CD4-positive, alpha-beta T cell treated with Interleukin-4 for 1 hour (primary cell): Measurements from ENCODE around the gene AP4S1.
"Not testable (repeated sequence)": the region's sequence is repeated elsewhere in the genome, so short reads cannot be mapped to it uniquely, and the experiment has no call there.

Experiments used
- DNase-seq, 2 donors: peaks; one replicate each; pipeline ENCODE4 v3.0.0-alpha.2; 2020 to 2022

AP4S1 gene

DNA sequence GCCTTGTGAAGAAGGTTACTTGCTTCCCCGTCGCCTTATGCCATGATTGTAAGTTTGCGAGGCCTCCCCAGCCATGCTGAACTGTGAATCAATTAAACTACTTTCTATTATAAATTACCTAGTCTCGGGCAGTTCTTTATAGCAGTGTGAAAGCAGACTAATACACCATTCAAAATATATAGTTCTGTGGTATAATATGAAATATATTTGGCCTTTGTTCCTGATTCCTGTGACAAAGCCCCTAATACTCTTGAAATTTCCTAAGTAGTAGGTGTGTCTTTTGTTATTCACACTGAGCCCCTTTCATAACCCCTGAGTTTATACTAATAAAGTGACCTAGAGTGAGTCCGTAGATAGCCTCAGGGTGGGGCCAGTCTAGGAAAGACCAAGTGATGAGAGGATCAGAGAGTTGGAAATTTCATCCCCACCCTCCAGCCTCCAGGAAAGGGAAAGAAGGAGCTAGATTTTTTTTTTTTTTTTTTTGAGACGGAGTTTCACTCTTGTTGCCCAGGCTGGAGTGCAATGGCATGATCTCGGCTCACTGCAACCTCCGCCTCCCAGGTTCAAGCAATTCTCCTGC is 20.1 kb downstream of the AP4S1 start:
- DNase-seq: no peak

DNA sequence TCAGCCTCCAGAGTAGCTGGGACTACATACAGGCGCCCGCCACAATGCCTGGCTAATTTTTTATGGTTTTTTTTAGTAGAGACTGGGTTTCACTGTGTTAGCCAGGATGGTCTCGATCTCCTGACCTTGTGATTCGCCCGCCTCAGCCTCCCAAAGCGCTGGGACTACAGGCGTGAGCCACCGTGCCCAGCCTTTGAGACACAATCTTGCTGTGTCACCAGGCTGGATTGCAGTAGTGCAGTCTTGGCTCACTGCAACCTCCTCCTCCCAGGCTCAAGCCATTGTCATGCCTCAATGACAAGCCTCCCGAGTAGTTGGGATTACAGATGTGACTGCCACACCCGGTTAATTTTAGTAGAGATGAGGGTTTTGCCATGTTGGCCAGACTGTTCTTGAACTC is 22.1 kb downstream of the AP4S1 start:
- no peak for DNase-seq

DNA sequence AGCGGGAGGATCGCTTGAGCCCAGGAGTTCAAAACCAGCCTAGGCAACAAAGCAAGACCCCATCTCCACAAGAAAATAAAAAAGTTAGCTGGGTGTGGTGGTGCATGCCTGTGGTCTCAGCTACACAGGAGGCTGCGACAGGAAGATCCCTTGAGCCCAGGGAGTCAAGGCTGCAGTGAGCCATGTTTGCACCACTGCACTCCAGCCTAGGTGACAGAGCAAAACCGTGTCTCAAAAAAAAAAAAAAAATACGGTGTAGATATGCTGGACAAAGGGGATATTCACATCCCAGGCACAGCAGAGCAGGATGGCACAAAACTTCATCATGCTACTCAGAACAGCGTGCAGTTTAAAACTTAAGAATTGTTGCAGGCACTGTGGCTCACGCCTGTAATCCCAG is 25.6 kb downstream of the AP4S1 start:
- DNase-seq: no peak

DNA sequence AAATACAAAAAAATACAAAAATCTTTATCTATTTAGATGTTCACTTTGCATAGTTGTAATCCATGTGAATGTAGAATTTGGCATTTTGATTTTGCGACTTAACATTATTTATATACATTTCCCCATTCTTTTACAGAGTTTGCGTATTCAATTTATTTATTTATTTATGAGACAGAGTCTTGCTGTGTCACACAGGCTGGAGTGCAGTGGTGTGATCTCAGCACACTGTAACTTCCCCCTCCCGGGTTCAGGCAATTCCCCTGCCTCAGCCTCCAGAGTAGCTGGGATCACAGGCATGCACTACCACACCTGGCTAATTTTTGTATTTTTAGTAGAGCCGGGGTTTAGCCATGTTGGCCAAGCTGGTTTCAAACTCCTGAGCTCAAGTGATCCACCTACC is 26.1 kb downstream of the AP4S1 start:
- no peak for DNase-seq

DNA sequence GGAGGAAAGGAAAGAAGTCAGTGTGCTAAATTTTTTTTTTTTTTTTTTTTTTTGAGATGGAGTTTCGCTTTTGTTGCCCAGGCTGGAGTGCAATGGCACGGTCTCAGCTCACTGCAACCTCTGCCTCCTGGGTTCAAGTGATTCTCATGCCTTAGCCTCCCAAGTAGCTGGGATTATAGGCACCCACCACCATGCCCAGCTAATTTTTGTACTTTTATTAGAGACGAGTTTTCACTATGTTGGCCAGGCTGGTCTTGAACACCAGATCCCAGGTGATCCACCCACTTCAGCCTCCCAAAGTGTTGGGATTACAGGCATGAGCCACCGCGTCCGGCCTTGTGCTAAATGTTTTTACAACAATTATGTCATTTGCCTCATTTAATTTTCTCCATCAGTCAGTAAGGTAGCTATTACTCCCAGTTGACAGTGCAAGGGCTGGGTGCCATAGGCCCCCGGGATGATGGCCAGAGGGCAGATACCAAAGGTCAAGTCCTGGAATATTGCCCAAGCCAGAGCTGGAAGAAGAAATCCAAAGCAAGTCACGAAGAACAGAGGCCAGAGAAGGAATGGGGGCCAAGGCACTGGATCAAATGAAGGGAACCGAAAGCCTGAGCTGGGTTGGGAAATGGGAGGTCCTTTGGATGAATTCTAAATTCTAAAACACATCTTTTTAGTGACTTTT is 27.6 kb downstream of the AP4S1 start:
- not testable (repeated sequence) for DNase-seq

DNA sequence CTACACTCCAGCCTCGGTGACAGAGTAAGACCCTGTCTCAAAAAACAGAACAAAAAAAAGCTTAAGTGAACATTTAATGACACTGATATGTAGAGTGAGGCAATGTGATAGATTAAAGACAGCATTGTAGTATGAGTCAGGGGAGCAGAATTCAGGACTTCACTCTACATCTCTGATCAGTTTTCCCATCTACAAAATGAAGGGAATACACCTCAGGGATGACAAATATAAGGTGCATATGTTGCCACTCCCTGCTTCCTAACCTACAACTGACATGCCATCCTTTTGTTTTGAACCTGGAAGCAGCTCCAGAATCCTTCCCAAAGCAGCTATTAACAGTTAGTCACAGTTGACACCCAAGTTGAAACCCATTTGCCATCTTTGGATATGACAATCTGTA is 31.6 kb downstream of the AP4S1 start:
- no peak for DNase-seq

DNA sequence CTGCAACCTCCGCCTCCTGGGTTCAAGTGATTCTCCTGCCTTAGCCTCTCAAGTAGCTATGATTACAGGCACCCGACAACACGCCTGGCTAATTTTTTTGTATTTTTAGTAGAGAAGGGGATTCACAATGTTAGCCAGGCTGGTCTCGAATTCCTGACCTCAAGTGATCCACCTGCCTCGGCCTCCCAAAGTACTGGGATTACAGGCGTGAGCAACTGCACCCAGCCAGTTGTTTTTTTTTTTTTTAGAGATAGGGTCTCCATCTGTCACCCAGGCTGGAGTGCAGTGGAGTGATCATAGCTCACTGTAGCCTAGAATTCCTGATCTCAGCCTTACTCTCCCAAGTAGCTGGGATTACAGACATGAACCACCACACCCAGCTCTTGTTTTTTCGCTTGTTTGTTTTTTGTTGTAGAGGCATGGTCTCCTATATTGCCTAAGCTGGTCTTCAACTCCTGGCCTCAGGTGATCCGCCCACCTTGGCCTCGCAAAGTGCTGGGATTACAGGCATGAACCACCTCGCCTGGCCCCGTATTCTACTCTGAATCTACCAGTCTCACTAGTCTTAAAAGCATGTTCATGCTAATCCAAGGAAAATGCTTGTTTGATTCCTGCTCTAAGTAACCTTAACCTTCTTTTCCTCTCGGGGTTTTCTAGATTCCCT is 32.4 kb downstream of the AP4S1 start:
- DNase-seq: no peak

DNA sequence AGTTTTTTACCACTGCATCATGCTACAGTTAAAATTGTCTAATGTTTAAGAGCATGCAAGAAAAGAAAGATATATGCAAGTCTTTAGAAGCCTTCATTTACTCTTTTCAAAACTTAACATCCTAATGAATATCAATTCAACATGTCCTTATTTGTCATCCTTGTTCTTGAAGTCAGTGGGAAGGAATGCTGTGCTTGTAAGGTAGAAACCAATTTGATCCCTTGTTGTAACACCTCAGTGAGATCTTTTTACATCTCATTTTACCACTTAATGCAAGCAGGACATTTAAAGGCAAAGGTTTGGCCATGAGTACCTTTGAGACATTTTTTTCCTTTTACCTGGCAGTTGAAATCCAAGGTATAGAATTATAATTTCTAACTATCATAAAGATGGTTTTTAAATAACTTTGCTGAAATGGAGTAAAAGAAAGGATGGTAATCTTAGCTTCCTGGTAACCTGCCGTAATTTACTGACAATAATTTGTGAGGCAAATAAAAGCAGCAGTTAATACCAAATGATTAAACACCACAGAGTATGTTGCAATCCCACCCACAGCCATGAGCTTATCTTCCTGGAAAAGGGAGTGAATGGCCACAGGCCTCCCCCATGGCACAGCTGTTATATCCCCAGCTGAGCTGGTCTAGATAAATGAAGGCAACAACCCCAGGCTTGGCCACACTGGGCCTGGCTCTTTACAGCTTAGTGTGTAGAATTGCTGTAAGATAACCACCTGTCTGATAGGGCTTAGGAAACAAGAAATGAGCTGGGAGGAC is 33.9 kb downstream of the AP4S1 start:
- DNase-seq: no peak

DNA sequence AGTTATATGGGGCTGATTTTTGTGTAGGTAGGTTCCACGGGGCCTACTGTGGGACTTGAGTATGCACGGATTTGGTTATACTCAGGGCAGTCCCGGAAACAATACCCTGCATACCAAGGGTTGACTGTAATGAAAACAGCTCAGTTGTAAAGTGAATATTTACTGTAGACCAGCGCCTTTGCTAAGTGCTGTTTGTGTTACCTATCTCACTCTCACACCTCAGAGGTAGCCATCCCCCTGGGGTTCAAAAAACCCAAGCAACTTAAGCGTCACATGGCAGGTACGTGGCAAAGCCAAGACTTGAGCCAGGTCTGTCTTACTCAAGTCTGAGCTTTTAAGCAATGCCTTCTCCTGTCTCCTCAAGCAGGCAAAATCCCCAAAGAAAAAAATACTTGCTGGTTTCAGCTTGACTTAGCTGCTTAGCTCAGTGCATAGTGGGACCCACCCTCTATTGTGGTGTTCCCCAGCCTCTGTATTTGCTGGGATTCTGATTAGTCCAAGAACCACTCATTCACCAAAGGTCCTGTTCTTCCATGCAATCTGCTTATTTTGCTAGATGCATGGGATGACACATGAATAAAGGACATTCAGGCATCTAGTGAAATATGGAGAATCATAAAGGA is 34.9 kb downstream of the AP4S1 start:
- no peak for DNase-seq

DNA sequence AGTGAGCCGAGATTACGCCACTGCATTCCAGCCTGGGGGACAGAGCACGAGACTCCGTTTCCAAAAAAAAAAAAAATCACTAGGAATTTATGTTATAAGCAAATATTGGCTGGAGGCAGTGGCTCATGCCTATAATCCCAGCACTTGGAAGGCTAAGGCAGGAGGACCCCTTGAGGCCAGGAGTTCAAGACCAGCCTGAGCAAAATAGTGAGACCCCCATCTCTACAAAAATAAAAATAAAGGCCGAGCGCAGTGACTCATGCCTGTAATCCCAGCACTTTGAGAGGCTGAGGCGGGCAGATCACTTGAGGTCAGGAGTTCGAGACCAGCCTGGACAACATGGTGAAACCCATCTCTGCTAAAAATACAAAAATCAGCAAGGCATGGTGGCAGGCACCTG is 37.5 kb downstream of the AP4S1 start:
- not testable (repeated sequence) for DNase-seq

DNA sequence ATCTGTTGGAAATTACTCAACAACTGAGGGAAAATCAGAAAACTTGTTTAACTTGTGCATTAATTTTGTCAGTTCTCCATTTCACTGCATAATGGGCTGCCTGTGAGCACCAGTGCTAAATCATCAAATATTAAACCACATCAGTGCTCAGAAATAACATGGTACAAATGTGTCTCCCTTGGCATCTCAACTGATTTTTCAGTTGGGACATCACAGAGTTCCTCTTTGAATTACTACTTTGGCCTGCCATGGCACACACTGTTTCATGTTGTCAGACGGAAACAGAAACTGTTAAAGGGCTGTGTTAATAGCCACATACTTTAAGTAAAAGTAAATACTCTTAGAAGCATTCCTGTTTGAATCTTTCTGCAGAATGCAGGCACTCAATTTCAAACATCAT is 42.8 kb downstream of the AP4S1 start:
- DNase-seq: no peak

DNA sequence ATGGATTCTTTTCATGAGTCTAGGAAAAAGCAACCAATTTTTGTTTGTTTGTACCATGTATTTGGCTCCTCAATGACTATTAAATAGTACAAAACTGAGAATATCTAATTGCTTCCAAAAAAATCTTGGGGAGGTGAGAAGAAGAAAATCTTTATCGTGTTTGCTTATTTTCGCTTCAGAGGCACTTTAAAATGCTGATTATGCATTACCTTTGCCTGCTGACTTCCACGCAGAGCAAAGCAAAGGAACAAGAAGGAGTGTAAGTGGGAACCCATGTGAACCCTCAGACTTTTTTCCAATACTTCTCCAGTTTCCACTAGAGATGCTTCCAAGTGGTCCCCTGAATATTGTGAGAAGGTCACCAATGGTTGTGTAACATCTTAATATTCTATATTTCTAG is 43.9 kb downstream of the AP4S1 start:
- DNase-seq: no peak

DNA sequence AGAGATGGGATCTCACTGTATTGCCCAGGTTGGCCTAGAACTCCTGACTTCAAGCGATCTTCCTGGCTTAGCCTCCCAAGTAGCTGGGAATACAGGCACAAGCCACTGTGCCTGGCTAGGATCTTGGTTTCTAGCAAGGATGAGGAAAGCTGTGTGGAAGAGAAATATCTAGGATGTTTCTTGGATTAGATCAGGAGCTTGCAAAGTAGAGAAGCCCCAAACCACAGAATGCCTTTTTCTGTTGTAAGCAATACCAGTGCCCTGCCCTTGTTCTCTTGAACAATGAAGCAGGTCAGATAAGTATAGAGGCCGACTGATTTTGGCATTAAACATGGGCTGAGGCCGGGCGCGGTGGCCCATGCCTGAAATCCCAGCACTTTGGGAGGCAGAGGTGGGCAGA is 45.0 kb downstream of the AP4S1 start:
- DNase-seq: no peak

DNA sequence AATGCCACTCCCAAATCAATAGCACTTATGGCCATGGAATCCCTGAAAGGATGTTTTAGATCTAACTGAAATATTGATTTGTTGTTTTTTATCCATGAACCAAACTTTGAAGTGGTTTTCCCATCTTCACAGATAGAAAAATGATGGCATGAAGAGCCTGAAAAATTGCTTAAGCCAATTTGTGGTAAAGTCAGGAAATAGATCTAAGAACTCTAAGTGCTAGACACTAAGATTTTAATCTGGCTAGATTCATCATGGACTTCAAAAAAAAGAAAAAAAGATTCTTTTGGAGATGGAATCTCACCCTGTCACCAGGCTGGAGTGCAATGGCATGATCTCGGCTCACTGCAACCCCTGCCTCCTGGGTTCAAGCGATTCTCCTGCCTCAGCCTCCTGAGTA is 45.7 kb downstream of the AP4S1 start:
- DNase-seq: no peak

DNA sequence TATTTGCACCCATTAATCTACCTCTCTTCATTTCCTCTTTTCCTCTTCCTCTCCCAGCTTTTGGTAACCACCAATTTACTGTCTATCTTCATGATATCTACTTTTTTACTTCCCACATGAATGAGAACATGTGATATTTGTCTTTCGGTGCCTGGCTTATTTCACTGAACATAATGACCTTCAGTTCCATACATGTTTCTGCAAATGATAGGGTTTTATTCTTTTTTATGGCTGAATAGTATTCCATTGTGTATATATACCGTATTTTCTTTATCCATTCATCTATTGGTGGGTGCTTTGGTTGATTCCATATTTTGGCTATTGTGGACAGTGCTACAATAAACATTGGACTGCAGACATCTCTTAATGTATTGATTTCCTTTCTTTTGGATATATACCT is 49.7 kb downstream of the AP4S1 start:
- DNase-seq: no peak

DNA sequence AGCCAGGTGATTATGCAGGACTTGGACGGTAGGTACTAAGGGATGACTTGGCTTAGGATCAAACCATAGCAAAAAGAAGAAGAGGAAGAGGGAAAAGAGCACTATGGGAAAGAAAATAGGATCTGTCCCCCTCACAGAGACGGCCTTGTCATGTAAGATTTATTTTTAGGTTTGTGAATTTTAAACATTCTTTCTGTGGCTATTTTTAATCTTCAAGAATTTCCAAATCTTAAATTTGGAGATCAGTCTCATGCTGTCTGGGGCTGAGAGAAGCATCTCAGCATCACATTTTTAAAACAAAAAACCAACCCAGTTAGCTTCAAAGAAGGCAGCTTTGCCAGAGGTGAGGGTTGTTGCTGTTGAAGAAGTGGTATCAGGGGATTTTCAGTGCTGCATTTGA is 53.3 kb downstream of the AP4S1 start:
- no peak for DNase-seq

DNA sequence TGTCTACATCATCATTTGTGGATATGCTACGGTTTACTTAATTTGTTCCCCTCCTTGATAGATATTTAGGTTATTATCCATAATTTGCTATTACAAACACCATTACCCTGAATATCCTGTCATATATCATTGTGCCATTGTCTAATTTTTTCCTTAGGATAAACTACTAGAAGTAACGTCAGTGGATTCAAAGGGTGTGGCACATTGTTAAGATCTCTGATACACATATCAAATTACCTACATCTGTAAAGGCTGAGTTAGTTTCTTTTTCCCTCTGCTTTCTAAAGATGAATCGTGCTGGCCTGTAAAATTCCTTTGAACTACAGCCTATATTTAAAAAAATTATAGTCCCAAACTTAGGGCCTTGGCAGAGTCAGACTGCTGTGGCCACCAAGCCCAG is 54.6 kb downstream of the AP4S1 start:
- DNase-seq: no peak

DNA sequence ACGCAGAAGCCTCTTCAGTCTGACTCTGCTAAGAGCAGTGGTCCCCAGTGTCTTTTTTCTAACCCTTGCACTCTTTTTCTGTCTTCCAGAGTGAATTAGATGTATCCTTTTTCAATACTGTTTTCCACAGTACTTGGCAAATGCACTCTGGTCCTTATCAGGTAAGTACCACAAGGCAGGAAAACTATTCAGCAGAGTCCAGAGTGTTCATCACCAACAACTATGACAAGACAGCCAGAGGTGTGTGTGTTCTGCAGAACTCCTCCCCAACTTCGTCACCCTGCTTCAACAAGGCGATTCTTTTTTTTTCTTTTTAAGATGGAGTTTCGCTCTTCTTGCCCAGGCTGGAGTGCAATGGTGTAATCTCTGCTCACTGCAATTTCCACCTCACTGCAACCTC is 55.0 kb downstream of the AP4S1 start:
- DNase-seq: no peak

DNA sequence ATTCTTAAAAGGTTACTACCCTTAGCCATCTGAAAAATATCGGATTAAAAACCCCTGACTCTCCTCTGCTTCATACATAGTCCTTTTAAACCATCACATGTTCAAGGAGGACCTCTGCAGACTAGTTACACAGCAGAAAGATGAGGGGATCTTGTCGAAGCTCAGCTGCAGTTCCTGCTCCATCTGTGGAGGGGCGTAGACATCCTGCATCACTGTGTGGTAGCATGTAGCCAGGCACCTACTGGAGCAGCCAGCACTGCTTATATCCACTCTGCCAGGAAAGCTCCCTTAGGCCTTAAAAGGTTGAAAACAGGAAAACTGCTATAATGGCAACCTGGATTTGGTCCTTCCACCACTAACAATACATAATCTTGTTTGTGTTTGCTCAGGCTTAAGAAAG is 58.3 kb downstream of the AP4S1 start:
- no peak for DNase-seq

DNA sequence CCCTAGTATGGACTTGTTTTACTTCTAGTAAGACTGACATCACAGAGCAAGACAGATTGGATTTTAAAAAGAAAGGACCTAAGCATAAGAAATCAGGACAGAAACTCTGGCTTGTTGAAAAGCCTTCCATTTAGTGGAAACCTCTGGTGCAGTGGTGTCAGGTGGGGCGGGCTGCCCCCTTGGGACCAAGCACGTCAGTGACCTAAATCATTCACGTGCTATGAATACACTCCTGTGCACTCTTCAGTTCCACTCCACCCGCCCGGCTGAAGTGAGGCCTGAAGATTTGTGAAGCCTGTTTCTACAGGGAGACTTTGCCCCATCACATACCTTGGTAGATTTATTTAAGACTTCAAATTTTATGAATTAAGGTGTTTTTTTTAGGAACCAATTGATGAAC is 58.9 kb downstream of the AP4S1 start:
- no peak for DNase-seq

DNA sequence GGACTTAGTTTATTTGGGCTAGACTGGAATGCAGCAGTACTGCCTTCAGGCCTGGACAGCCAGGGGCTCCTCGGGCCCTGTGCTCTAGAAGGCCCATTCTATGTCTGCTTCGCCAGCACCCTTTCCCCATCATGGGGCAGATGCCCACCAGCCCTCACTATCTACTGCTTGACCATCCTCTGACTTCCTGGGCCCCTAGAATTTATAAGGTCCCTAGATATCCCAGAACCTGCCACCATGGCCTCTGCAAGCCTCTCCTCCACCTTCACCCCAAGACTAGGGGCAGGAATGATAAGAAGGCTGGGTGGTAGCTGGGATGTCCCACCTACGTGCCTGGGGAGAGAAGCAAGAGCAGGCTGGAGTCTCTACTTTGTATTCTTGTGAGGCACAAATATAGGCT is 59.6 kb downstream of the AP4S1 start:
- no peak for DNase-seq

DNA sequence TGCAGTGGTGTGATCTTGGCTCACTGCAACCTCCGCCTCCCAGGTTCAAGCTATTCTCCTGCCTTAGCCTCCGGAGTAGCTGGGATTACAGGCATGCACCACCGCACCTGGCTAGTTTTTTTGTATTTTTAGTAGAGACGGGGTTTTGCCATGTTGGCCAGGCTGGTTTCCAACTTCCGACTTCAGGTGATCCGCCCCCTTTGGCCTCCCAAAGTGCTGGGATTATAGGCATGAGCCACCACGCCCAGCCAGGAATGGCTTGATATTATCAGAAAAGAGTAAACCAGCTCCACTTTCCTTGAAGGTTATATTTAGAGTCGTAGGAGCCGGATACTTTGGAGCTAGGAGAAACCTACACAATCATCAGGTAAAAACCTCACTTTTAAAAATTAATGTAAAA is 61.0 kb downstream of the AP4S1 start:
- DNase-seq: not testable (repeated sequence)
